Testis (tissue), 3 donors: ENCODE measurements around the gene TMEM41B. TPM values are rescaled to one million over a fixed set of nuclear protein-coding genes. Genes with fewer than 3 reads are reported as not detected.
"Not testable (repeated sequence)": the region's sequence is repeated elsewhere in the genome, so short reads cannot be mapped to it uniquely, and the experiment has no call there.

Experiments
- DNase-seq: peaks from one replicate; pipeline ENCODE4 v3.0.0-alpha.2; 2019
- H3K27ac ChIP-seq, 2 donors: fragments of 200-600 bp; sonication (generic); one replicate each; pipeline ENCODE4 v1.5.1; 2019
- H3K27me3 ChIP-seq: fragments of 200-600 bp; sonication (generic); one replicate; pipeline ENCODE4 v1.5.1; 2019
- H3K36me3 ChIP-seq: fragments of 200-600 bp; sonication (generic); one replicate; pipeline ENCODE4 v1.5.1; 2017; ENCODE audit warnings: low read depth; ENCODE audit errors: missing control alignments
- H3K4me1 ChIP-seq: fragments of 200-600 bp; sonication (generic); one replicate; pipeline ENCODE4 v1.5.1; 2019
- H3K4me3 ChIP-seq, 2 donors: fragments of 200-600 bp; sonication (generic); one replicate each; pipeline ENCODE4 v1.5.1; 2017 to 2019
- H3K9me3 ChIP-seq: fragments of 200-600 bp; sonication (generic); one replicate; pipeline ENCODE4 v1.5.1; 2017
- CTCF ChIP-seq, 3 experiments: fragments of 450-650 bp in 2 of 3; fragments of 200-600 bp in 1 of 3; sonication (generic) in 1 of 3; IDR thresholded peaks; one replicate each; pipeline ENCODE4 v1.5.1; 2016 to 2019; ENCODE audit warnings: antibody characterized with exemption in 3 of 3, mild to moderate bottlenecking in 2 of 3, moderate library complexity in 1 of 3
- POLR2A ChIP-seq: fragments of 450-650 bp; IDR thresholded peaks from one replicate; pipeline ENCODE4 v1.6.1; 2017; ENCODE audit warnings: antibody characterized with exemption, mild to moderate bottlenecking, moderate library complexity
- WGBS, 2 donors: methylation state at CpG; one replicate each; pipeline ENCODE4 v1.1.5; 2018; 5-methylcytosine and 5-hydroxymethylcytosine counted together
- intact Hi-C: fragments of 100-400 bp; cut with DNase I; formaldehyde crosslinking; loops from one replicate; pipeline ENCODE4 v1.15.1; 2023; ENCODE audit warnings: low total_unique reads
- polyA plus RNA-seq: library from polyadenylated mRNA; stranded (reverse); fragments of 350-450 nt; fragmentation: Illumina TruSeq; extraction: RNeasy Lipid Tissue Mini Kit (QIAGEN cat#74804); gene quantifications from one replicate; pipeline ENCODE4 v1.2.3, GENCODE V29; 2014; ENCODE audit warnings: low read depth, low replicate concordance; ENCODE audit not compliant: insufficient read depth
- total RNA-seq, 2 donors: library from RNA; depleted of rRNA; stranded (reverse); fragments of >200 nt; gene quantifications; one replicate each; pipeline ENCODE4 v1.2.3, GENCODE V29; 2016

The TMEM41B gene
- total and polyA plus RNA-seq, 3 donors from 2014 or later = 24.2 to 42.6 (median 37.5) TPM

- Histone ChIP-seq H3K36me3 (no peaks in the 10 kb centered on the region), H3K4me1 (no peaks in the 10 kb centered on the region), H3K9me3 (no peaks in the 10 kb centered on the region), H3K27ac (no peak overlapping the region), H3K27me3 (no peaks in the 10 kb centered on the region), H3K4me3 (no peak overlapping the region)
- WGBS, 2 donors = 43 to 52% methylated on average over 2 of the region's 2 CpGs
- TF ChIP-seq CTCF (IDR thresholded peaks at IDR 0.05) (no peak), POLR2A (no peak)
- no peak for DNase-seq
- intact Hi-C loops = no loop called here
These were observed 64.2 kb downstream of the TMEM41B start for GRCh38 chr11:9250139-9250582.

GRCh38 chr11:9249252-9249651, 65.1 kb downstream of the TMEM41B start:
- no peak overlapping the region for H3K27ac ChIP-seq
- H3K4me3 ChIP-seq = no peak overlapping the region
- intact Hi-C loops = no loop called here
- H3K9me3 ChIP-seq = no peaks in the 10 kb centered on the region
- no peaks in the 10 kb centered on the region for H3K27me3 ChIP-seq
- no peaks in the 10 kb centered on the region for H3K36me3 ChIP-seq
- TF ChIP-seq POLR2A = no peak
- no peak for TF ChIP-seq CTCF (IDR thresholded peaks at IDR 0.05)
- H3K4me1 ChIP-seq = no peaks in the 10 kb centered on the region
- WGBS, 2 donors = 82 to 87% methylated on average over 7 of the region's 7 CpGs
- no peak for DNase-seq

- intact Hi-C loops = no loop called here
- Histone ChIP-seq H3K9me3 (no peaks in the 10 kb centered on the region), H3K4me3 (no peak overlapping the region), H3K27me3 (no peaks in the 10 kb centered on the region), H3K4me1 (no peaks in the 10 kb centered on the region), H3K27ac (no peak overlapping the region), H3K36me3 (no peaks in the 10 kb centered on the region)
- no peak for TF ChIP-seq CTCF (IDR thresholded peaks at IDR 0.05)
- TF ChIP-seq POLR2A = no peak
- DNase-seq = no peak
- 95 to 99% methylated on average over 3 of the region's 3 CpGs for WGBS, 2 donors
These were observed 66.5 kb downstream of the TMEM41B start for GRCh38 chr11:9247863-9248262.

- H3K27me3 ChIP-seq, H3K4me1 ChIP-seq, H3K9me3 ChIP-seq, H3K27ac ChIP-seq, DNase-seq, H3K4me3 ChIP-seq, H3K36me3 ChIP-seq, intact Hi-C loops: not testable (repeated sequence)
- WGBS, 2 donors = 94 to 97% methylated on average over 10 of the region's 10 CpGs
These were observed 78.2 kb downstream of the TMEM41B start for GRCh38 chr11:9236242-9236641.

GRCh38 chr11:9232482-9232881, 81.9 kb downstream of the TMEM41B start:
- intact Hi-C loops = no loop called here
- H3K27me3 ChIP-seq = no peaks in the 10 kb centered on the region
- DNase-seq = no peak
- TF ChIP-seq CTCF (IDR thresholded peaks at IDR 0.05) (no peak), POLR2A (no peak)
- no peaks in the 10 kb centered on the region for H3K36me3 ChIP-seq
- H3K27ac ChIP-seq = peak overlapping the region in 1 of 2 donors; percentile 9
- no peak overlapping the region for H3K4me3 ChIP-seq
- H3K9me3 ChIP-seq = no peaks in the 10 kb centered on the region
- 88 to 89% methylated on average over 3 of the region's 3 CpGs for WGBS, 2 donors
- peaks cover 8% of the 10 kb centered on the region for H3K4me1 ChIP-seq
